GF-D8 (cell line): ENCODE measurements around the gene NR2F1-AS1.
"Not testable (repeated sequence)": the region's sequence is repeated elsewhere in the genome, so short reads cannot be mapped to it uniquely, and the experiment has no call there.

Experiments used
- DNase-seq: peaks from one replicate; lab custom pipeline; 2025; lab: John Stamatoyannopoulos, UW

The NR2F1-AS1 gene

DNA sequence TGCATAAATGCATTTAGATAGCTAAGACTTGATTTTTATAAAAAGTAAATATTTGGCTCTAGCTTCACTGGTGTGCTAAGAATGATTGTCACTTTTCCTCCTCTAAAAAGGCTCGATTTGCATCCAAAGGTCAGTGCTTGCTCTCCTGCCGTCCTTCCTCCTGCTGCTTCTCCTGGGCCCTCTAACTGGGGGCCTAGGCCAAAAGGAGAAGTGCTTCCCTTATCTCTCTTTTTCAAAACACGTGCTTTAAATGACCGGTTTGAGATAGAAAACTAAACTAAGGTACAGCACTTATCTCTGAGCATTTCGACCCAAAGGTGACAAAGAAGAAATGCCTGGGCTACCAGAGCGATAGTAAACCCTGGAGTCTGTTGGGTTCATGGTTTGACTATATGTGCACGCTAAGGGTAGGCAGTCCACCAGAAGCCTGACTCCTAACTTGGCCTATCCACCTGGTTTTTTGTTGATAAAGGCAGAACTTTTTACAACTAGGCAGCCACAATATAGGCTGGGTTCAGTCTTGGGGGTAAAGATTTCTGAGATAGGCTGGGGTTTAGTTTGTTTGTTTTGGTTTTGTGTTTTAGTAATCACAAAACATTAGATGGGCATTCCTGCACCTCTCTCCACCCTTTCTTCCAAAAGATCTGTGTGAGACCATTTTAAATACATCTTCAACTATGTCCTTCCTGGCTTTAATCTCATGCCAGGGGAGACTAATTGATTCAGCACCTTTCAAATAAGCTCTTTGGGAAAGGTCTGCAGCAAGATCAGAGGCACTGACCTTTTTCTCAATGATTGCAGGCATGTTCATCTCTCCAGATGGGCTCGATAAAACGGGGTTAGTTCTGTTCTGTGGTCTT, 3.8 kb downstream of the NR2F1-AS1 start:
- no peak for DNase-seq

DNA sequence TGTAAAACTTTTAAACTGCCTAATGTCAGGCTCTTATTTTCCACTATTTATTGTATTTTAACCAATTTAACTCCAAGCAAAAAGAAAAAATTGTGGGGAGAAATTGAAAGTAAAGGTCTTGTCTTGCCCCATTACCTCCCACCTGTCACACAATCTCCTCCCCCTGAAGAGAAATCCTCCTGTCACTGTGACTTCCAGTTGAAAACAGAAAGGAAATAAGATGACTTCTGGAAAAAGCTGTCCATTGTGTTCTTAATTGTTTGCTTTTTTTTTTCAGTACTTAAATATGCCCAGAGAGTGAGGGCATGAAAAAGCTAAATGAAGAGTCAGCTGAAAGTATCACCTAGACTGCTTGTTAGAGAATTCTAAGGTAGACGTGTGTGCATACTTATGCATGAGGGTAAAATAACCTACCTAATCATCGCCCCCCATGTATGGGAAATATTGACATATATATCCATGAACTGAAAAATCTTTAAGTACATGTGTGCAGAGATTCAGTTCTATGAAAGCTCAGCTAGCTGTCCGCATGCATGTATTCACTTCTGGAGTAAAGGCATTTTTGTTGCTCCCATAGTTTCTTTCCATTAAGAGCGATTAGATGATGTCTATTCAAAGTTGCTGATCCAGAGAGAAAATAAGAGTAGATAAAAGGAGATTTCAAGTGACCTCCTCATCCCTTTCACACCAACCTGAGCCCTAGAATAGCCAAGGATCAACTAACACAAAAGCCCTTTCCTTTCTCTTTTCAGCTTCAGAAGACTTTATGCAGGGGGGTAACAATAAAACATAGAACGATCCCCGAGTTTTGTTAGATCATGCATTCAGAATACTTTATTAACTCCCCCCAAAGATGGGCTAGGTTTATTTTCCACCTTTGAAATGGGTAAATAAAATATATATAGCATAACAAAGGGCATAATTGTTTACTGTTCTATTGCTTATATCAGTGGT, 5.3 kb downstream of the NR2F1-AS1 start:
- no peak for DNase-seq

- DNase-seq = no peak
Measured at GRCh38 chr5:93574491-93575305, 6.3 kb downstream of the NR2F1-AS1 start.

DNA sequence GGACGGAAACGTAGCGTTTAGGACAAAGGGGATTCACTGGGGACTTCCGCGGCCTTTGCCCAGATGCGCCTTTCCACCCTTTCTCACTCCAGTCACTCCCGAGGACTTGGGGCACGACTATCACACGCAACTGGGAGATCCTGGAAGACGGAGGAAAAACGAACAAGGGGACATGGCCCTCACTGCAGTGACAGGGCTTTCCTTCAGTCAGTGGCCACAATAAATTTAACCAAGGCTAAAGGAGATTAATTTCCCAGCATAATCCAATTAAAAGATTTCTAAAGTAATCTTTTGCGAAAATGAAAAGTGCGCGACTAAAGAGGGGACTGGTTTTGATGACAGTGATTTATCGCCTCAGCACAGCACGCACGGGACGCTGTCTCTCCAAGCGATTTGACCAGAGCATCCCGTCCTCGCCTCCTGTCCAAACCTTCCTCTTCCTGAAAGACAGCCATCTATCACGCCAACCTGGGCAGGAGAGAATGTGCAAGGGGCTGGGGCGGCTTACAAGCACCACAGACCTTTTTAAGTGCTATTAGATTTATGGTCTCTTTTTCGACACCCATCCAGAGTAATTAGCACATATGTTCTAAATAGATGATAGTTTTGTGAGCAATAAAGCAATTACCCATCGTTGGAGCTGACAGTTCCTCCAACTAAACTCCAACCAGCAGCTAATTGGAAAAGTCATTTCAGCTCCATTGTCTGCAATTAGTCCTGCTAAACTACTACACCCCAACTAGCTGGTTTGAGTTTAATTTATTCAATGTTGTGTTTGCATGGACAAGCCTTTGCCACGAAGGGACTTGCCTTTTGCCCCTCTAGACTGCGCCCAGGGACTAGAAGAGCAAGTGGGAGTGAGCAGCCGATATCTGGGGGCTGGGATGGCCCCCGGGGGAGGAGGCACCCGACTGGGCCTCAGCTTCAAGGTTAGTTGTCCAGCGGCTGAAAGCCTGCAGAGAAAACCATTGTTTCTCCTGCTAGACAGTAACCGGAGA, 7.4 kb downstream of the NR2F1-AS1 start:
- no peak for DNase-seq

DNA sequence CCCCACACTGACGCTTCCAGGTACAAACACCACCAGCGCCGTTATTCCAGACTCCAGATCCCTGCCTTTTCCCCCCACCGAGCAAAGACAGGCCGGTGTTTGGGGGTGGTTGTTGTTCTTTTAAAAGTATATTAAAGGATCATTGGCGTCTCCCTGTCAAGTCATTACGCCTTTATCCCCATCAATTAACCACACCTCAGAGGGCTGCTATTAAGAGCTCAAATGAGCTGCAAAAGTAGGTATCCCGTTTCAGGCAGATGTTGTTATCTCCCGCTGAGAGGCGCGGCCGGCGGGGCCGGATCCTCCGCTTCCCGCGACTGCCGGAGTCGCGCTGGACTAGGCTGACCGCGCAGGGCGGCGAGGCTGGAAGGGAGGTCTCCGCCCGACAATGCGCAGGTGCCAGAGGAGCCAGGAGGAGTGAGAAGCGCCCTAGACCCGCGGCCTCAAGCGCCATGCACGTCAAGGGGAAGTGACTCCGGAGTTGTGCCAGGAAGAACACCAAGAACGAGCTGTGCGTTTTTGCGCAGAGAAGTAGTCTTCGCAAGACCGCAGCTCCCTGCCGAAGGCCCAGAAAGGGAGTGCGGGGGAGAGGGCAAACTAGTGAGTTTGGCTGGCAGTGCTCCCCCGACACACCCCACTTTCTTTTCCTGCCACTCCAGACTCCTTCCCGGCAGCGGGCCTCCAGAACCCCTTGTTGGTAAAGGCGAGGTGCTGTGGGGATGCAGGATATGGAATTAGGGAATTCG, 8.2 kb downstream of the NR2F1-AS1 start:
- DNase-seq = no peak

- no peak for DNase-seq
Measured at GRCh38 chr5:93572101-93572607, 8.9 kb downstream of the NR2F1-AS1 start.

GRCh38 chr5:93571114-93571949, 9.7 kb downstream of the NR2F1-AS1 start:
- DNase-seq = no peak

DNA sequence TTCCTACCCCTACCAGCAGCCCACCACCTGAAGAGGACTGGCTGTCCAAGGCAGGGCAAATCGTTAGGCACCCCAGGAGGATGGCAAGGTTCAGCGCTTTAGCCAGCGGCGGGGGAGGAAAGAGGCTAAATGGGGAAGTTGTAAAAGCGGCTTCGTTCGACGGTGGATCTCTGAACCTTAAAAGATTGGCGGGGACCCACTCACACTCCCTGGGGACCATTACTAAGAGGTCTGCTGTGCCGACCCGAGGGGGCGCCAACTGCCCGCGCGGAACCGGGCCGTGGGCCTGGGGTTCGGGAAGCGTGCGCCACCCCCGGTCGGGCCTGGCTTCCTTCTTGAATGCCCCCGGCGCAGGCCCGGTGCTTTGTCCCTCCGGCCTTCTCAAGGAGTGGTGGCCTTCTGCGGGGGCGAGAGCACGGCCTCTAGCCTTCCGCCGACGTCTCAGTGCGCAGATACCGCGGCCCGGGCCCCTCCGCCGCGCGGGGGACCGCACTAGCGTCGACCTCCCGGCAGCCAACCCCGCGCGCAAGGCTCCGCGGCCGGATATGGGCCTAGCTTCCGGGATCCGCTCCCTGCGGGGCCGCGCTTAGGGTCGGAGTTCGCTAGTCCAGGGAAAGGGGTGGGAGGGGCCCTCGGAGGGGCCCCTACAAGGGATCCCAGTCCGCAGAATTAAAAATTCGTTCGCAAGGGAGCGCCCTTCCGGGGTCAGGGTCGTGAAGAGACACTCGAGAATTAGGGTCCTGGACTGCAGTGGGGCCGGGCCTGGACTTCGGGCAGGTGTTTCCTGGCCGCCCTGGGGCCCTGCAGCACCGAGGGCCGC, 10.5 kb downstream of the NR2F1-AS1 start:
- DNase-seq = no peak

GRCh38 chr5:93569300-93570160, 11.5 kb downstream of the NR2F1-AS1 start:
- no peak for DNase-seq

GRCh38 chr5:93567424-93567823, 13.6 kb downstream of the NR2F1-AS1 start:
- DNase-seq = no peak

DNA sequence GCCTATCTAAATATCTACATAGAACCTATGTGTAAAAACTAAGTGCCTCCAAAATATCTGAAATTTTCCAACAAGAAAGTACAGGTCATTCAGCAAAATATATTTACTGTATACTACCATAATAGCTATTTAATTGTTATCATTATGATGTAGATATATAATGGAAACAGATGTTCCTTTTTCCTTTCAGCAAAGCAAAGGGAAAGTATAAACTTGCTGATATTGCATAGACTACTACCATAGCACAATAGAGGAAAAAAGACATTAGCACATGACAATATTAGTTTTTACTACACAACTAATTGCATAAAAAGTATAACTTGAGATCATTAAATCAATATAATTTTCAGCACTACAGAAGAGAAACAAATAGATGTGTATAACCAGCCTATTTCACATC, 14.9 kb downstream of the NR2F1-AS1 start:
- DNase-seq = no peak

DNA sequence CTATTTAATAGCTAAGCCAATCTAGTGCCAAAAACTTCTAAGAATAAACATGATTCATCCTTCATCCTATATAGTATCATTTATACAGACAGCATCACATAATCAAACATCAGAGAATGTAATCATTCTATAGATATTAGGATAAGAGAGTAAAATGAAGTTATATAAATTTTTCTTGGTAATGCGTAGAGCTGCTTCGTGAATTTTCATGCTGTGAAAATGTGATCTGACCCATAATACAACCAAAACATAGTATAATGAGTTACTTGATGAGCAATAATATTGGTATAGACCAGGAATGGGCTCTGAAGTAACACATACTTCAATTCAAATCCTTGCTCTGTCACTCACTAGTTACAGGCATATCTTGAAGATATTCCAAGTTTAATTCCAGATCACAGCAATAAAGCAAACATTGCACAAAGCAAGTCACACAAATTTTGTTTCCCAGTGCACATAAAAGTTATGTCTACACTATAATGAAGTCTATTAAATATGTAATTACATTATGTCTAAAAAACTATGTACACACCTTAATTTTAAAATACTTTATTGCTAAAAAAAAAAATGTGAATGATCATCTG, 23.9 kb downstream of the NR2F1-AS1 start:
- no peak for DNase-seq

- DNase-seq = not testable (repeated sequence)
Measured at GRCh38 chr5:93549594-93549993, 31.4 kb downstream of the NR2F1-AS1 start.

DNA sequence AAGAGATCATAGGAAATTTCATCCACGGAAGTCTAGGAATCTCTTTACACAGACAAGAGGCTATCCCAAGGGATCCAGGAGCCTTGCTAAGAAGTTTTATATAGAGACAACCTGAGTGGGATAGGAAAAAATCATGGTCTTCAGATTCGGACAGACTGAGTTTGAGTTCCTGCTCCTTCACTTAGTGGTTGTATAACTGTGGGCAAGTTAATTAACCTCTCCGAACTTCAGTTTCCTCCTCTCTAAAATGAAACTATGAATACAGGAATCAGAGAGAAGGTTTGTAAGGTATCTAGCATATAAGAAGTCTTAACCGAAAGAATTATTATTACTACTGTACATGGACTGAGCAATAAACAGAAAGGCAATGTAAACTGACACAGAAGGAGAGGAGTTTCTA, 35.1 kb downstream of the NR2F1-AS1 start:
- DNase-seq = no peak

GRCh38 chr5:93532370-93532769, 48.6 kb downstream of the NR2F1-AS1 start:
- DNase-seq = no peak

- DNase-seq = not testable (repeated sequence)
Measured at GRCh38 chr5:93521815-93522214, 59.2 kb downstream of the NR2F1-AS1 start.

DNA sequence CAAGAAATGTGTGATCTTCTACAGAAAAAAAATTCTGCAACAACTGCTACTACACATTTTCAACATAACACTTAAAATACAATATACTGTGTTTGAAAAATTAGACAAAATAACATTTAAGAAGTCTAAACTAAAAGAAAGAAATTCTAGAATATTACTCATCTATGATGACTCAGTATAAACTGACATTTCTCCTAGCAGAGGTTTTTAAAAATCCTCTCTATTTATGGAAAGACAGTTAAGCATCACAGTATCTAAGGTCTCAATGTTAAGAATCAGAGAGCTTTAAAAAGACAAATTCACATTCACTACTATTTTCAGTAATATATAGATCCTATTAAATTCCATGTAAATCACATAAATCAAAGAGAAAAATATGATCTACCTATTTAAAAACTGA, 61.3 kb downstream of the NR2F1-AS1 start:
- no peak for DNase-seq
